ENCODE data around the gene SELENOP.
"Not testable (repeated sequence)": the region's sequence is repeated elsewhere in the genome, so short reads cannot be mapped to it uniquely, and the experiment has no call there.

The SELENOP gene, protein sequence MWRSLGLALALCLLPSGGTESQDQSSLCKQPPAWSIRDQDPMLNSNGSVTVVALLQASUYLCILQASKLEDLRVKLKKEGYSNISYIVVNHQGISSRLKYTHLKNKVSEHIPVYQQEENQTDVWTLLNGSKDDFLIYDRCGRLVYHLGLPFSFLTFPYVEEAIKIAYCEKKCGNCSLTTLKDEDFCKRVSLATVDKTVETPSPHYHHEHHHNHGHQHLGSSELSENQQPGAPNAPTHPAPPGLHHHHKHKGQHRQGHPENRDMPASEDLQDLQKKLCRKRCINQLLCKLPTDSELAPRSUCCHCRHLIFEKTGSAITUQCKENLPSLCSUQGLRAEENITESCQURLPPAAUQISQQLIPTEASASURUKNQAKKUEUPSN

DNA sequence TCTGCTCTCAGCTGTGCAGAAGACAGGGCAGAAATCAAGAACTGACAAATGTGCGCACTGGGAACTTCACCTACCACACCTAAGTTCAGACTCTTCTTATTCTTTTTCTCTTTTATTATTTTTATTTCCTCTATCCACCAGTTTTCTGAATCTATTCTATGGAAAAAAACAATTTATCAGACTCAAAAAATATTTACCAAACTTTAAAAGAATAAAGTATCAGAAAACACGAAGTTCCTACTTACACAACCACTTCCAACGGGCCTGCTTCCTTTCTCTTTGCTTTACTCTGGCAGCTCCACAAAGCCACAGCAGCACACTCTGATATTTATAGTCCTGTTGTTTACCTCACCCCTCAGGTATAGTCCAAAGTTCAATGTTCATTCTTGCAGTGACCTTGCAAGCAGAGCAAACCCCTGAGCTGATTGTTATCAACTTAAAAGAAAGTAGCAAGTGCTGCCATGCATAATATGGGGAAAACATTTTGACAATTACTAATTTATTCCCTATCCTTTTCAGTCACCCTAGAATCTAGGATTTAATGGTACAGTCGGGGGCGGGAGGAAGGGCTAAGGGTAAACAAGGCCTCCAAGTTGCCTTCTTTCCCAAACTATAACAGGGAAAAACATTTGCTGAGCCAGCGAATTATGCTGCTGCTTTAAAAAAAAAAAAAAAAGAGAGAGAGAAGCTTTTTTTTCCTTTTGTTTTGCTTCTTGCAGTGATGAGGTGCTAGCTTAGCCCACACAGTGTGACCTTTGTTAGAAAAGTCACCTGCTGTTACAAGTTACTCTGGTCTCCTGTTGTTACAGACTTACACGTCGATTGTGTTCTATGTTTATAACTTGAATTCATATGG is at the start of gene SELENOP:
SELENOP (minus strand) TSS at position 302 of the 856 bp plus-strand sequence. CDS start 3,539 bp downstream, outside the sequence.
- peak; percentile 50 for DNase-seq (ENCODE audit: low spot score)

DNA sequence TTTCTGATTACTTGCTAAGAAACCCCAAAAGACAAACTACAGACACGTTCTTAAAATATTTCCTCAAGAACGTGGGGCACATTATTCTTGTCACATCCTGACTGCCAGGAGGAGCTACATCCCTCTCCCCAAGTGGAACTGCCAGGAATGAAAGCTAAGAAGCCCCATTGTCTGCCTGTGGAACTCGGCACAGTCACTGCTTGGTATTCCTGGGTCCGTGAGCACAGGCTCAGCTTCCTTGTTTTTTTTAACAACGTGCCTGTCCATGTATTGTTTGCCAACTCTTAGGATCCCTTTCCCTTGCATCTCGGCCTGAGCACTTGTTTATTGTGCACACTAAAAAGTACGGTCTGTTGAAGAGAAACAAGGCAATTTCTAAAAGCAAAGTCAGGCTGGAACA is 47.0 kb upstream of the SELENOP start:
- no peak for DNase-seq (ENCODE audit: low spot score)

DNA sequence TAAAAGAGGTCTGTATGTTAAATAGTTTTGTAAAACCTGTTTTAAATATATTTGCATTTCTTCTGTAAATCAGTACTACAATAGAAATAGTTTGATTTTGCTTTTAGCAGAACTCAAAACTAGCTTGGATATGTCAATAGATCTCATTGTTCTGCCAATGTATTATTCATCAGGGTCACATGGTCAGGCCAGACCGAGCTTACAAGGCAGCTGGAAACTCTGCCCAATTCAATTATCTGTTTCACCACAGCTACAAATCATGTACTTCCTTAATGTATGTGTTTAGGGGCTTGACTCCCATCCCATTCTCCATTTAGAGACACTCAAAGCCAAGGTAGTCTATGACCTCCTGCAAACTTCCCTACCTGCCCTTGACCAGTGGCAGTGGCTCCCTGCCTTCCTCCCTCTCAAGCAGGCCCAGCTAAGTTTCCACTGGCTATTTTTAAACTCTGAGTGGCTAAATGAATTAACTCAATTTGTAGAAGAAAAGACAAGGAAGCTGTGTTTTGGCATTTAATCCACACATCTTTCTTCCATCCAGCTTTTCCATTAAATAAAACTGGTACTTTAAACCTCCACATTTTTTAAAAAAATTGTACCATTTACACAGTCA is 46.4 kb upstream of the SELENOP start:
- no peak for DNase-seq (ENCODE audit: low spot score)

DNA sequence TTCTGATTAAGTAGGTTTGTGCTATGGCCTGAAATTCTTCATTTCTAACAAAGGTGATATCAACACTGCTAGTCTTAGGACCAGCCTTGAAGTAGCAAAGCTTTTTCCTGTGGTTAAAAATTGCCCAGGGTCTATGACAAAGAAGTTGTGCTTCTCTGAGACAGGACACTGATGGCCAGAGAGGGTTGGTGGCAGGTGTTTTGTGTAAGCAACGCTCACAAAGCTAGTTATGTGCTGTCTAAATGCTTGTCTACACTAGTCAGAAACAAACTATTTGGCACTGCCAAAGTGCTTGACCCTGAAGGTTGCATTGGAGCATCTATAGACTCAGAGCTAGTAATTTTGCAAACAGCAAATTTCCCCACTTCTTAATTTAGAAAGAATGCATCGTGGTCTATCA is 44.1 kb upstream of the SELENOP start:
- DNase-seq (ENCODE audit: low spot score): no peak

DNA sequence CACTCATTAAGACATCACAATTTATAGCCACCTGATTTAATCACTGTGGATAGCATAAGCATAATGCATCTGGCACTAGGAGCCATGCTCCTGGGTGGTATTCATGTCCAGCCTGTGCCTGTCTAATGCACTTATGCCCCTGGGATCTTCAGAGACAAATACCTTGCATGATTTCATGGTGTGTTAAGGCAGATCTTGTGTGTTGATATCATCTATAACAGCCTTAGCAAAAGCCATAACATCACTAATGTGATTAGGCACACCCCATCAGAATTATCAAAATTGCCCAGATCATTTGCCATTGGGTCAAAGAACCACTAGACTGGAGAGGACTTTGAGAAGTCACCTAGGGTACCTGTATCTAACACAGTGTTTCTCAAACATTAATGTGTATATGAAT is 43.7 kb upstream of the SELENOP start:
- no peak for DNase-seq (ENCODE audit: low spot score)

DNA sequence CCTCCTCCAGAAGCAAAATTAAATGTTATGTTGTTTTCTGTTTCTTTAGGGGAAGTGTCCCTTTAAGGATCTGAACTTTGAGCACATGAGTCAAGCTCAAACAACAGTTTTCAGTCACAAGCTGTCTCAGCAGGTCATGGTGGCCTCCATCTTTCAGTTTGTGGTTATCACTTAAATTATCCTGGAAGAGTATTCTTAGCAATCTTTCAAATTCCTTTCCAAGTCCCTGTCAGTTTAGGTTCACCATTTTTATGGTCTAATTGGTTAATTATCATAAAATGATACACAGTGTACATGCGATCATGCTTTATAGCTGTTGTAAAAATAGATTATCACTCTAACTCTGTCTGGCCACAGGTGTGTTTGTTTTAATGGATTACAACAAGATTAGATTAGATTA is 43.1 kb upstream of the SELENOP start:
- DNase-seq (ENCODE audit: low spot score): no peak

DNA sequence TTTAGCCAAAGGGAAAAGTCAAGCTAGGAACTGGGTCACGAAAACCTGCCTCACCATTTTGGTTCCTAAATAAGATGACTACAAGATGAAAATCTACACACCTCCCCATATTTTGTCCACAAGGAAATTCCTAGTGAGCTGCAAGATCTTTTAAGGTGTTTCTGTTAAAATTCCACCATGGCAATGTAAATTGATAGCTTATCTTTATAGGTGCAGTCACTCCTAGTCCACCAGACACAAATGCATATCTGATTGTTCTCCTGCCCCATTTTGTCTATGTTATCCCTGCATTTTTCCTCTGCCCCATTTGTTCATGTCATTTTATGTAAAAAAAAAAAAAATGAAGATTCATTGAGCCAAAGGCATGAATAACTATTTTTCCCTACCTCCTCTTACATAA is 41.1 kb upstream of the SELENOP start:
- no peak for DNase-seq (ENCODE audit: low spot score)

DNA sequence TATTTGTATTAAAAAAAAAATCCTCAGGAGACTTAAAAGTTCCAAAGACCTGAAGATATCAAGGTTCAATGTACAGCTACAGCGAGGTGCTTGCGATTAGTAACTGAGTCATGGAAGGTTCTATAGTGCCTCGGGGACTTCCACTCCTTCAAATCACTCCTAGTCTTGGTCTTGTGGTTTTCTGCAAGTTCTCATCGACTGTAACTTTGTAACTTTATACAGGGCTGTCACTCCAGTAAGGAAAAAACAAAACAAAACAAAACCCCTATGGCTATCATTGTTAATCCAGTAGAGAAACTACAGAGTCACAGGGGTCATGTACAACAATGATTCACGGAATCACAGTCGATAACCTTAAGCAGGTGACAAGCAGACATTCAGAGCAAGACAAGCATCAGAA is 39.8 kb upstream of the SELENOP start:
- DNase-seq (ENCODE audit: low spot score): no peak

DNA sequence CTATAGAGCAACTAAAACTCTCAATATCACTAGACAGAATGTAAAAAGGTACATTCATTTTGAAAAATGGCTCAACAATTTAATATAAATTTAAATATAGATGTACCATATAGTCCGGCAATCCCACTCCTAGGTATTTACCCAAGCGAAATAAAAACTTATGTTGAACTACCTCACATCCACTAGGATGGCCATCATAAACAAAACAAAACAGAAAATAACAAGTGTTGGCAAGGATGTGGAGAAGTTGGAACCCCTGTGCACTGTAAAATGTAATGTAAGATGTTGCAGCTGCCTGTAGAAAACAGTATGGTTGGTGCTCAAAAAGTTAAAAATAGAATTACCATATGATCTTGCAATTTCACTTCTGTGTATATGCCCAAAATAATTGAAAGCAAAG is 36.9 kb upstream of the SELENOP start:
- no peak for DNase-seq (ENCODE audit: low spot score)

DNA sequence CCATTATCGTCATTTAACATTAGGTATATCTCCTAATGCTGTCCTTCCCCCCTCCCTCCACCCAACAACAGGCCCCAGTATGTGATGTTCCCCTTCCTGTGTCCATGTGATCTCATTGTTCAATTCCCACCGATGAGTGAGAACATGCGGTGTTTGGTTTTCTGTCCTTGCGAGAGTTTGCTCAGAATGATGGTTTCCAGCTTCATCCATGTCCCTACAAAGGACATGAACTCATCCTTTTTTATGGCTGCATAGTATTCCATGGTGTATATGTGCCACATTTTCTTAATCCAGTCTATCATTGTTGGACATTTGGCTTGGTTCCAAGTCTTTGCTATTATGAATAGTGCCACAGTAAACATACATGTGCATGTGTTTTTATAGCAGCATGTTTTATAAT is 32.7 kb upstream of the SELENOP start:
- not testable (repeated sequence) for DNase-seq (ENCODE audit: low spot score)

DNA sequence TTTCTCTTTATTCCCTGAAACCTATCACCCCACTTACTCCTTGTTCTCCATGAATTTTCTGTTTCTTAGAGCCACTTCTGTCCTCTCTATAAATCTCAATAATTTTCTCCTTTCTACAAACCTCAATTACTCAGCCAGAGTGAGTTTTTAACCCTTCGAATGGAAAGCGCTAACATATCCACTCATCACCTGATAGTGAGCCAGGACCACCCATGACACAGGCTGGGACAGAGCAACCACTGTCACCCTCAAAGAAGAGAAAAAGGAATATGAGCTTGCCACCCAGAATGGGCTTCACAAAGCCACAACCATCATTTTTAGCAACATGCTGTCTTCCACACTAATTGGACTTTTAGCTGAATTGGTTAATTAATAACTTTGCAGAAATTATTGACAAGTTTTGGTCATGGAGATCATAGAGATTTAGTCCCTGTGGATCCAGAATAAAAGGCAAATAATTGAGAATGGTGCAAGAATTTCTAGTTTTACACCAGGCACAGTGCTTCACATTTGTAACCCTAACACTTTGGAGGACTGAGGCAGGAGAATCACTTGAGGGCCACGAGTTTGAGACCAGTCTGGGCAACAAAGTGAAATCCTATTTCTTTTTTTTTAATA is 32.1 kb upstream of the SELENOP start:
- no peak for DNase-seq (ENCODE audit: low spot score)

DNA sequence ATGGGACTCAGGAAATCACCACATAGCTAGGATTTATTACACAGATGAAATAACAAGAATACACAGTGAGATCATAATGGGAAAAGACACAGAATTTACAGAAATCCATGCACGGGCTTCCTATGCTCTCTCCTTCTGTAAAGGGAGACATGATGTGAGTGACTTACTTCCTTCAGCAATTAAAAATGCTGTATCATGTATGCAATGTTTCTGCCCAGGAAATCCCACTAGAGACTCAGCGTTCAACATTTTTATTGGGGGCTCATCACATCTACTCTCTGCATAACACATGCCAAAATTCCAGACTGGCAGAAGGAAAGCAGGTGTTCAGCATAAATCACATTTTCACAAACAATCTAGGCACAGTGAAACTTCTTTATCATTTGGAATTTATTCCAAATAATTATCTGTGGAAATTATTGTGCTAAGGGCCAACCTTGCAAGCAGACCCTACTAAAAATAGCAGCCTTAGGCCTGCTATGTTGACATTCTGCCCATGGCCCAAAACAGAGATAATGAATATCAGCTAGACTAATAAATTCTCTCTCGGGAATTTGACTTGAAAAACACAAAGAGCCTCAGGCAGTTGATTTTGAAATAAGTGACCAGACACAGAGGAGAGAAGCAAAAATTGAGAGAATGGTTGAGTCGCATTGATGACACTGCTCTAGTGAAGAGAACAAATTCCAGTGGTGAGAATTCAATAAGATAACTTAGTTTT is 31.4 kb upstream of the SELENOP start:
- no peak for DNase-seq (ENCODE audit: low spot score)

DNA sequence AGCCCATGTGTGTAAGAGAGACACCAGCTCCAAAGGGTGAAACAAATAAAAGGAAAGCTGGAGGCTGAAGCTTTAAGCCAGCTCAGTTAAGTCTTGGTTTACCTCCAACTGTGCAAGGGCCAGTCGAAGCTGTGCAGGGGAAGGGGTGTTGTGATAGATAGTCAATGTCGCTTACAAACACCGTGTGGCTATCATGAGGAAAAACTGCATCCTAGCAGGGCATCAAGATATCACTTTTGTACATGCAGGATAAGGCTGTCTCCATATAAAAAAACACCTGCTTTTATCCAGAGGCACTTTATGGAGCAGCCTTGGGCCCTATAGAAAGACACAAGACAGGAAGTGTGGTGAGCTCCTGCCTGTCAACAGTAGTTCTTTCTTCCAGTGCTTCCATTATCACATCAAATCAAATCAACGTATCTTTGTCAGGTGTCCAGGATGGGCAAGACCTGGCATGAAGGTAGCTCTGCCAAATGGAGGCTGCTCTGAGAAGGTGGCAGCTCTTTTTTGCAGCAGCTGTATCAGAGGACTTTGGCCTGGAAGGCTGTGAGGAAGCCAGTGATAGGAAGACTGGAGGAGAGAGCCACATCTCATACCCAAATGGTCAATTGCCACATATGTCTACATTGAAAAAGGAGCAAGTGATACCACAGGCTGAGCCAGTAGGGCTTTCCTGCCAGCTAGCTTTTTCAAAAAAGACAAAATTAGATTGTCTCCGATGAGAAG is 29.3 kb upstream of the SELENOP start:
- DNase-seq (ENCODE audit: low spot score): no peak

DNA sequence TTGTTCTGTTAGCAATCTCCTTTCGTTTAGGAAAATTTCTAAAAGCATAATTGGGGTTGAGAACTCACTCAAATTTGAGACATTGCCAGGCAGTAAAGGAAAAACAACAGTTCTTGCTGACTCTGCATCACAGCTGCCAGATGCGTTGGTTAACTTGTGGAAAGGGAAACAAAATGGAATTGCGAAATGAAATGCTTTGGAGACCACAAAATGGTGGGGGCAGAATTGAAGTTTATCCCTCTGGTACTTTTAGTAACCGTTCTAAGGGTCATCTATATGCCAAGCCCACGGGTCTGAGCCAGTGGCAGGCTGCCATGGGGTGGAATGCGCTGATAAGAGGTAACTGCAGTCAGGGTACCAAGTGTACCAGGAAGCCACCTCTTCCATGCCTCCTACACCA is 28.6 kb upstream of the SELENOP start:
- DNase-seq (ENCODE audit: low spot score): no peak

DNA sequence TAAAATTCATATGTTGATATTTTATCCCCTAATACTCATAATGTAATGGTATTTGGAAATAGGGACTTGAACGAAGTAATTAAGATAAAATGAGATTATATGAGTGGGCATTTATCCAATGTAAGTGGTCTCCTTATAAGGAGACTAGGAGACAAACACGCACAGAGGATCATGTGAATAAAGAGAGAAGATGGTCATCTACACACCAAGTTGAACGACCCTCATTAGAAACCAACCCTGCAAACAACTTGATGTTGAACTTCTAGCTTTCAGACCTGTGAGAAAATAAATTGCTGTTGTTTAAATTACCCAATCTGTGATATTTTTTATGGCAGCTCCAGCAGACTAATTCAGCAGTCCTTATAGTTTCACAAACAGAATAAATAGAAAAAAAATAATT is 27.5 kb upstream of the SELENOP start:
- DNase-seq (ENCODE audit: low spot score): no peak

DNA sequence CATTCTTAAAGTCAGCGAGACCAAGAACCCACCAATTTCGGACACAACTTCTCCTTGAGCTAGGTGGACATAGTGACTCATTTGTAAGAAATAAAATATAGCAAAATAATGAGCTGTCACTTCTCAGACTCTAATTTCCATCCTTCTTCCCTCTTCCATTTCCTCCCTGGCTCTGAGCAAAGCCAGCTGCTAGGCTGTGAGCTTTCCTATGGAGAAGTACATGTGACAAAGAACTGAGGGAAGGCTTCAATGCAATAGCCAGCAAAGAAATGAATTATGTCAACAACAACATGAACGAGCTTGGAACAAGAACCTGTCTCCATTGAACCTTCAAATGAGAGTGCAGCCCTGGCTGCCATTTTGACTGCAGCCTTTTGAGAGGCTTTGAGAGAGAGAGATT is 25.9 kb upstream of the SELENOP start:
- DNase-seq (ENCODE audit: low spot score): no peak

DNA sequence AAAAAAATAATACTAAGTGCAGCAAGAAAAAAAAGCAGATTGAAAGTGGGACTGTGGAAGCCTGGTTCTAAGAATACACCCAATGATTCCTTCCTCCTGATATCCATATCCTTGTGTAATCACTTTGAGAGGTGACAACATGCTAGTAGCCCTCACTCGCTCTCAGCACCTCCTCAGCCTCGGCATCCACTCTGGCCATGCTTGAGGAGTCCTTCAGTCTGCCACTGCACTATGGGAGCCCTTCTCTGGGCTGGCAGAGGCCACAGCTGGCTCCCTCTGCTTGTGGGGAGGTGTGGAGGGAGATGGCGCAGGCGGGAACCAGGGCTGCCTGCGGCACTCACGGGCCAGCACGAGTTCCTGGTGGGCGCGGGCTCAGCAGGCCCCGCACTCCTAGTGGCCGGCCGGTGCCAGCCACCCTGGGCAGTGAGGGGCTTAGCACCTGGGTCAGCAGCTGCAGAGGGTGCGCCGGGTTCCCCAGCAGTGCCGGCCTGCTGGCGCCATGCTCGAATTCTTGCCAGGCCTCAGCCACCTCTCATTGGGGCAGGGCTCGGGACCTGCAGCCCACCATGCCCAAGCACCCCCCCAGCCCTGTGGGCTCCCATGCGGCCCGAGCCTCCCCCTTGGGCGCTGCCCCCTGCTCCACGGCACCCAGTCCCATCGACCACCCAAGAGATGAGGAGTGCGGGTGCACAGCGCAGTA is 24.5 kb upstream of the SELENOP start:
- DNase-seq (ENCODE audit: low spot score): no peak

DNA sequence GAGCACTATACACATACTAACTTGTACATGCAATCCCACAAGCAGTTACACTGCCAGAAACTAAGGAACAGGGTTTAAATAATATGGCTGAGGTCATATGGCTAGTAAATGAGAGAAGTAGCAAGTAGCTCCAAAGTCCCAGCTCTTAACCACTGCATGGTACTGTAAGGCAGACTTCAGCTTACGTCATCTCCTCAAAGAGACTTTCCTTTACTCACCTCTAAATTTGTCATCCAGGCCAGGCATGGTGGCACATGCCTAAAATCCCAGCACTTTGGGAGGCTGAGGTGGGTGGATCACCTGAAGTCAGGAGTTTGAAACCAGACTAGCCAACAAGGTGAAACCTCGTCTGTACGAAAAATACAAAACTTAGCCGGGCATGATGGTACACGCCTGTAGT is 20.4 kb upstream of the SELENOP start:
- no peak for DNase-seq (ENCODE audit: low spot score)

DNA sequence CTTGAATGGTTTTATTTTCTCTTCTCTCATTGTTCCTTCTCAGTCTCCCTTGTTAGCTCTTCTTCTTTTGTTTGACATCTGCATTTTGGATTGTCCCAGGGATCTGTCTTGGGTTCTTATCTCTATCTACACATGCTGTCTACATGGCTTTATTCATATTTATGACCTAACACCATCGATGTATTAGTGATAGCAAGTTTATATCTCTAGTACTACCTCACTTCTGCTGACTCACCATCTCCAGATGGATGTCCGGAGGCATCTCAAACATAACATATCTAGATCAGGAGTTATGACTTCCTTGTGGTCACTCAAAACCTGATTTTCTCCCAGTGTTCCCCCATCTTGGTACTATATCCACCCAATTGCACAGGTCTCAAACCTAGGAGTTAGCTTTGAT is 19.2 kb upstream of the SELENOP start:
- DNase-seq (ENCODE audit: low spot score): no peak

DNA sequence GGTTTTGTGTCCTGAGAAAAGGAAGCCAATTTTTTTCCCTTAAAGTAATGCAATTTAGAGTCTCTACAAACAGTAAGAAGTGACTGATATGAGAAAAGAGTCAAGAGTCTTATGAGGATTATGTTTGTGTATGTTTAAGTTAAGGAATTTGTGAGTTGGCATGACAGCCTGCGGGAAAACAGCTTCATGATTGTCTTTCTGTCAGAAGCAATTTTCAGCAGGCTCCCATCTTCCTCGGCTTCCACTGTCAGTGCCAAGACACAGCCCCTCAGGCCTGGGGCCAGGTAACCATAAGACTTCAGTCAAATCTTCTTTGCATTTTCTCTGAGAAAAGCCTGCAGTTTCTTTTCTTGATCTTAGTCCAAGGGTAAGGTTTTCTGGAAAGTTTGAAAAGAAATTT is 17.0 kb upstream of the SELENOP start:
- no peak for DNase-seq (ENCODE audit: low spot score)

All from iPS-NIHi11 (cell line).